HL-60 (cell line): ENCODE measurements around the gene DSTYK.

ENCODE experiments used
- DNase-seq, 2 experiments: peaks; one replicate each; pipeline ENCODE4 v3.0.0-alpha.2; 2010 to 2020; ENCODE audit warnings: low read depth in 1 of 2, low spot score in 1 of 2
- H3K27ac ChIP-seq: fragments of 250-450 bp; sonication (Bioruptor Pico); replicated peaks from 2 replicates; pipeline ENCODE4 v1.5.1; 2020; ENCODE audit warnings: mild to moderate bottlenecking, moderate library complexity
- H3K27me3 ChIP-seq: fragments of 250-450 bp; sonication (Bioruptor Pico); 2 replicates; pipeline ENCODE4 v1.5.1; 2021; ENCODE audit warnings: mild to moderate bottlenecking, moderate library complexity; ENCODE audit not compliant: insufficient read depth, poor library complexity, severe bottlenecking
- H3K4me3 ChIP-seq: replicated peaks from 2 replicates; pipeline ENCODE4 v1.5.1; 2011; ENCODE audit warnings: mild to moderate bottlenecking, control low read depth, low read length; ENCODE audit not compliant: insufficient read depth
- CTCF ChIP-seq: IDR thresholded peaks from one replicate; pipeline ENCODE4 v1.5.1; 2011; ENCODE audit warnings: low read length, control low read depth, inconsistent platforms; ENCODE audit not compliant: insufficient read depth
- GABPA ChIP-seq: IDR thresholded peaks from 2 replicates; pipeline ENCODE4 v1.6.1; 2012; ENCODE audit warnings: low read depth
- POLR2AphosphoS5 ChIP-seq: IDR thresholded peaks from 2 replicates; pipeline ENCODE4 v1.6.1; 2012; ENCODE audit warnings: low read depth
- REST ChIP-seq: IDR thresholded peaks from 2 replicates; pipeline ENCODE4 v1.6.1; 2012; ENCODE audit warnings: low read depth; ENCODE audit not compliant: insufficient replicate concordance
- SPI1 ChIP-seq: IDR thresholded peaks from 2 replicates; pipeline ENCODE4 v1.6.1; 2012; ENCODE audit warnings: low read depth, mild to moderate bottlenecking, borderline replicate concordance

Gene DSTYK

GRCh38 chr1:205224736-205225135, 13.2 kb upstream of the DSTYK start:
- DNase-seq = no peak
- H3K4me3 ChIP-seq = no peak overlapping the region
- no peak overlapping the region for H3K27ac ChIP-seq
- TF ChIP-seq POLR2AphosphoS5 (no peak), SPI1 (no peak), GABPA (no peak), REST (no peak), CTCF (no peak)
- H3K27me3 ChIP-seq = peaks cover 35% of the 10 kb centered on the region

- TF ChIP-seq CTCF (no peak), REST (no peak)
- no peak overlapping the region for H3K4me3 ChIP-seq
- H3K27ac ChIP-seq = no peak overlapping the region
- peaks cover 3% of the 10 kb centered on the region for H3K27me3 ChIP-seq
- DNase-seq = no peak
Observed at GRCh38 chr1:205220421-205220820, 8.9 kb upstream of the DSTYK start.

- Histone ChIP-seq H3K27me3 (no peaks in the 10 kb centered on the region), H3K4me3 (no peak overlapping the region), H3K27ac (no peak overlapping the region)
- TF ChIP-seq POLR2AphosphoS5 (no peak), SPI1 (no peak), GABPA (no peak)
- DNase-seq = no peak
Observed at GRCh38 chr1:205217418-205217817, 5.9 kb upstream of the DSTYK start.

GRCh38 chr1:205216588-205216987, 5.1 kb upstream of the DSTYK start:
- no peak for DNase-seq
- Histone ChIP-seq H3K27ac (no peak overlapping the region), H3K4me3 (no peak overlapping the region), H3K27me3 (no peaks in the 10 kb centered on the region)
- no peak for TF ChIP-seq REST
